Raji (cell line): ENCODE results near the gene UNG.

ENCODE experiments used
- POLR2A ChIP-seq: IDR thresholded peaks from 2 replicates; pipeline ENCODE4 v1.6.1; 2011; ENCODE audit warnings: low read depth, low read length, control low read depth; ENCODE audit not compliant: insufficient read depth

Gene UNG

GRCh38 chr12:109084425-109084824, 13.0 kb upstream of the UNG start:
- TF ChIP-seq POLR2A, result no peak

GRCh38 chr12:109085590-109085989, 11.8 kb upstream of the UNG start:
- no peak for TF ChIP-seq POLR2A

GRCh38 chr12:109087250-109087649, 10.1 kb upstream of the UNG start:
- TF ChIP-seq POLR2A, result no peak

GRCh38 chr12:109088818-109089217, 8.6 kb upstream of the UNG start:
- TF ChIP-seq POLR2A, result no peak

- no peak for TF ChIP-seq POLR2A
These were observed 7.7 kb upstream of the UNG start for GRCh38 chr12:109089683-109090082.

GRCh38 chr12:109092497-109093021, 4.8 kb upstream of the UNG start:
- no peak for TF ChIP-seq POLR2A

- peak; percentile 99 for TF ChIP-seq POLR2A
These were observed 4.1 kb upstream of the UNG start, which contains the start of gene ALKBH2 for GRCh38 chr12:109093022-109093918. ALKBH2 (minus strand) TSS chr12:109093472; CDS start chr12:109092786, 686 bp downstream.

GRCh38 chr12:109097140-109097434, 310 bp upstream of the UNG start:
- no peak for TF ChIP-seq POLR2A

- no peak for TF ChIP-seq POLR2A
These were observed 797 bp downstream of the UNG start for GRCh38 chr12:109098183-109098604.

GRCh38 chr12:109098651-109099050, 1.3 kb downstream of the UNG start:
- TF ChIP-seq POLR2A, result no peak

- TF ChIP-seq POLR2A, result no peak
These were observed 2.1 kb downstream of the UNG start for GRCh38 chr12:109099431-109100020.

GRCh38 chr12:109100741-109101140, 3.3 kb downstream of the UNG start:
- no peak for TF ChIP-seq POLR2A

- no peak for TF ChIP-seq POLR2A
These were observed 5.1 kb downstream of the UNG start for GRCh38 chr12:109102491-109102890.

- TF ChIP-seq POLR2A, result no peak
These were observed 7.8 kb downstream of the UNG start for GRCh38 chr12:109105176-109105575.

- no peak for TF ChIP-seq POLR2A
These were observed 12.5 kb downstream of the UNG start for GRCh38 chr12:109109746-109110350.
